GM18498 (cell line): ENCODE data around the gene H2AZ2.
"Not testable (repeated sequence)": the region's sequence is repeated elsewhere in the genome, so short reads cannot be mapped to it uniquely, and the experiment has no call there.

ENCODE experiments used
- ATAC-seq: cut with Tn5 transposase; IDR thresholded peaks from one replicate; pipeline ENCODE4 v1.9.1; 2021; ENCODE audit warnings: mild to moderate bottlenecking, moderate library complexity; ENCODE audit not compliant: unreplicated experiment

The H2AZ2 gene

GRCh38 chr7:44871918-44872317 is 24.0 kb upstream of the H2AZ2 start:
- not testable (repeated sequence) for ATAC-seq

DNA sequence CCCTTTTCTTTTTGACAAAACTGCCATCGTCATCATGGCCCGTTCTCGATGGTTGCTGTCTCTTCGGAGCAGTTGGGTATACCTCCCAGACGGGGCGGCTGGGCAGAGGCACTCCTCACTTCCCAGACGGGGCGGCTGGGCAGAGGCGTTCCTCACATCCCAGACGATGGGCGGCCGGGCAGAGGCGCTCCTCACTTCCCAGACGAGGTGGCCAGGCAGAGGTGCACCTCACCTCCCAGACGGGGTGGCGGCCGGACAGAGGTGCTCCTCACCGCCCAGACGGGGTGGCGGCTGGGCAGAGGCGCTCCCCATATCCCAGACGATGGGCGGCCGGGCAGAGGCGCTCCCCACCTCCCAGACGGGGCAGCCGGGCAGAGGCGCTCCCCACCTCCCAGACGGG is 22.9 kb upstream of the H2AZ2 start:
- ATAC-seq = not testable (repeated sequence)

- not testable (repeated sequence) for ATAC-seq
Observed at GRCh38 chr7:44870336-44870735, 22.4 kb upstream of the H2AZ2 start.

DNA sequence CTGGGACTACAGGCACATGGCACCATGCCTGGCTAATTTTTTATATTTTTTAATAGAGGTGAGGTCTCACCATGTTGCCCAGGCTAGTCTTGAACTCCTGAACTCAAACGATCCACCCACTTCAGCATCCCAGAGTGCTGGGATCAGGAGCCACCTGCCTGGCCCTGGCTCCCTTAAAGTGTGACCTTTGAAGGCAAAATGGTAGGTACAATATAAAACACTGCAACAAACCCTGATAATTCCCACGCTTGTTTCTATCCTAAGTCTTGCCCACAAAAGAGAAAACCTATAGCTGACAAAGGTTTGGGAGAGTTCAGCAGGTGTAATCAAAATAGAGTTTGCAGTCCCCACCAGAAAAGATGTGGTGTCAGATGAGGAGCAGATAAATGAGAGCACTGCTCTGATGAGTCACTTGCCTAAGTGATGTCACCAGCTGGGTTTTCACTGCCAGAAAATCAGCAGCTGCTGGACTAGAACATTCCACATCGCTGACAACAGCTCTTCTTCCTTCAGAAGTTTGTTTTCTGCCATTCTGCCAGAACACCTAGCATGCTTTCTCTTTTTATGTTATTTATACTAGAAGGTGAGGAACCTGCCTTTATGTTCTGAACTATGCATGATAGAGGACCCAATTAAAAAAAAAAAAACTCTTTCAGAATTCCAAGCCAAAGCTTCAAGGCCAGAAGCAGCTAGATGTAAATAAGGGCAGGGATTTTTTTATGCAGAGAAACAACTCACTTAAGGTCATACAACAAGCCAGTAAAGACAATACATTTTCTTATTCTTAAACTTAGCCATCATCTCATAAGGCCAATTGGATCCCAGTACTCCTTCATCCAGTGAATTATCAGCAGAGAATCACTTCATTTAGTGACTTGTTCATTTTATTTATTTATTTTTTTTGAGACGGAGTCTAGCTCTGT is 19.4 kb upstream of the H2AZ2 start:
- ATAC-seq = no peak

- ATAC-seq = not testable (repeated sequence)
Observed at GRCh38 chr7:44861949-44862348, 14.1 kb upstream of the H2AZ2 start.

DNA sequence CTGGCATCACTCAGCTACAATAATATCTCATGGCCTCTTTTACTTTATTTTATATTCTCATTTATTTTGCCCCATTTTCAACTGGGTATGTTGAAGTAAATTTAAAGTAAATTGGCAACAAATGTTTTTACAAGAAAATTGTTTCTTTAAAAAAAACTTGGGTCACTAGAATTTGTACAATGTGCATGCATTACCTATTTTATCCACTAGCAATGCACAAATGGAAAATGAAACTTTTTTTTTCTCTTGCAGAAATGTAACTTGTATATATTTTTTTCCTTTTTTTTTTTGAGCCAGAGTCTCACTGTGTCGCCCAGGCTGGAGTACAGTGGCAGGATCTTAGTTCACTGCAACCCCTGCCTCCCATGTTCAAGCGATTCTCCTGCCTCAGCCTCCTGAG is 10.3 kb upstream of the H2AZ2 start:
- no peak for ATAC-seq

DNA sequence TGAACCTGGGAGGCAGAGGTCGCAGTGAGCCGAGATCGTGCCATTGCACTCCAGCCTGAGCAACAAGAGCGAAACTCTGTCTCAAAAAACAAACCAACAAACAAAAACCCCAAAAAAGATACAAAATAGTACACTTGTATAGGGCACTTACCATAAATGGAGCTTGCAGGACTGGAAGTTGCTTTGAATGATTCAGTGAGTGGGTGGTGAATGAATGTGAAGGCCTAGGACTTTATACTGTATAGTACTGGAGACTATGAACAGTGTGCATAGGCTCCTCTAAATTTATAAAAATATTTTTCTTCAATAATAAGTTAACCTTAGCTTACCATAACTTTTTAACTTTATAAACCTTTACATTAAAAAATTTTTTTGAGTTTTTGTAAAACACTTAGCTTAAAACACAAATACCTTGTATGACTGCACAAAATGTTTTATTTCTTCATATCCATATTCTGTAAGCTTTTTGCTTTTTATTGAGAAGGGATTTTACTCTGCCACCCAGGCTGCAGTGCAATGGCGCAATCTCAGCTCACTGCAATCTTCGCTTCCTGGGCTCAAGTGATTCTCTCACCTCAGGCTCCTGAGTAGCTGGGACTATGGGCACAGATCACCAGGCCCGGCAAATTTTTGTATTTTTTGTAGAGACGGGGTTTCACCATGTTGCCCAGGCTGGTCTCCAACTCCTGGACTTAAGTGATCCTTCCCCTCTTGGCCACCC is 6.9 kb upstream of the H2AZ2 start:
- no peak for ATAC-seq

DNA sequence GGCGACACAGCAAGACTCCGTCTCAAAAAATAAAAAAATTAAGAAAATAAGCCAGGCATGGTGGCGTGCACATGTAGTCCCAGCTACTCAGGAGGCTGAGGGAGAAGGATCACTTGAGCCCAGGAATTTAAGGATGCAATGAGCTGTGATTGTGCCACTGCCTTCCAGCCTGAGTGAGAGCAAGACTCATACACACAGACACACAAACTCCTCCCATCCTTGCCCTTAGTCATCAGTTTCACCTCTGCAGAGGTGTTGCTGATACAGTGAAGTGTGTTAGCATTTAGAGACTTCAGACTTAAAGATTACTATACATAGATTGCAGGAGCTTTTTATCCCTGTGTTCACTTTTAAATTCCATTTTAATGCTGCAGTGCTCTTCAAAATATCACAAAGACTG is 5.5 kb upstream of the H2AZ2 start:
- no peak for ATAC-seq

DNA sequence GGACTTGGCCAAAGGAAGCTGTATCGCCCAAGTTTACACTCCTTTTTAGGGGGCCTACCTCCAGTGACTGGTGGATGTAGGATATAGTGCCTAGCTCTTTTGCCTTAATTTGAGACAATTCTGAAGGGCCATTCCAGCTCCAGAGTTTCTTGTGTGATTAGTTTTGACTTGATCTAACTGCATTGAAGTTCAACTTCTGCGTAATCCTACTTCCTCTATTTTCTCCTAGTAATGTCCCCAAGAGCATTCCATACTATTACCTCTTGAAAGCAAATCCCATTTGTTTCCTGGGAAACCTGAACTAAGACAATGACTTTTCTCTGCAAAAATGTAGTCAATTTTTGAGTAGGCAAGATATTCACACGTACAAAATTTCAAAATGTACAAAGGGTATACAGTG is 4.7 kb upstream of the H2AZ2 start:
- no peak for ATAC-seq

DNA sequence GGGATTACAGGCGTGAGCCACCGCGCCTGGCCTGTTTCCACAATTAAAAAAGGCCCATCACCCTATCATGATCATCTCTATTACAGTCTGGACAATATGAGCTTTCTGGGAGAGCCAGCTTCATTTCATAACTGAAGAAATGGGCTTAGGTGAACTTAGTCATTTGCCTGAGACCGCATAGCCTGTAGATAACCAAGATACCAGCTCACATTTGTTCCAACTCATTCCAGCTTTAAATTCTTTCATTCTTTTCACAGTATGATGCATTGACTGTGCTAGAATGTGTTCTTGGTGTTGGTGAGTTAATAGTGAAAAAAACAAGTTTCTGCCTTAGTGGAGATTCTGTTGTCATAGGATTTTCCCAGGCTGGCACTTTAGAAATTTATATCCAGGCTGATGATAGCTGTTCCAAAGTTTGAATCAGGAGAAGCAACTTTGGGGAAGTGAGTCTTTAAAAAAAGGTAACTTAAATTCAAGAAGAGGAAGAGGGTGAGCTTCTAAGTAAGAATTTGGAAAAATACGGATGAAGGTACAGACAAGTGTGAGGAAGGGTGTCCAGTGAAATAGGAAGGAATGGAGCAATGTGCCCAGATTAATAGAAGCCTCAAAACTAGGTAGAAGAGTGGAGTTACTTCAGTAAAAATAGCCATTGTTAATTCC is 2.1 kb upstream of the H2AZ2 start:
- ATAC-seq = no peak

GRCh38 chr7:44849259-44849884 is 1.5 kb upstream of the H2AZ2 start:
- no peak for ATAC-seq

GRCh38 chr7:44847509-44847919 is 373 bp downstream of the H2AZ2 start:
- ATAC-seq = peak; percentile 72

- ATAC-seq = no peak
Observed at GRCh38 chr7:44846816-44847508, 925 bp downstream of the H2AZ2 start.

DNA sequence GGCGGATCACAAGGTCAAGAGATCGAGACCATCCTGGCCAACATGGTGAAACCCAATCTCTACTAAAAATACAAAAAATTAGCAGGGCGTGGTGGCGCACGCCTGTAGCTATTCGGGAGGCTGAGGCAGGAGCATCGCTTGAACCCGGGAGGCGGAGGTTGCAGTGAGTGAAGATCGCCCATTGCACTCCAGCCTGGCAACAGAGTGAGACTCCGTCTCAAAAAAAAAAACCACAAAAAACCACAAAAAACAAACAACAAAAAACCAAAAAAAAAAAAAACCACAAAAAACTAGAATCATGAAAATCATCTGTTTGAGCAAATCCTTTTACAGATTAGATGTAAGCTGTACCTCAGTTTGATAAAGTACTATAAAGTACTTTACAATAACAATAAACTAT is 1.5 kb downstream of the H2AZ2 start:
- not testable (repeated sequence) for ATAC-seq

DNA sequence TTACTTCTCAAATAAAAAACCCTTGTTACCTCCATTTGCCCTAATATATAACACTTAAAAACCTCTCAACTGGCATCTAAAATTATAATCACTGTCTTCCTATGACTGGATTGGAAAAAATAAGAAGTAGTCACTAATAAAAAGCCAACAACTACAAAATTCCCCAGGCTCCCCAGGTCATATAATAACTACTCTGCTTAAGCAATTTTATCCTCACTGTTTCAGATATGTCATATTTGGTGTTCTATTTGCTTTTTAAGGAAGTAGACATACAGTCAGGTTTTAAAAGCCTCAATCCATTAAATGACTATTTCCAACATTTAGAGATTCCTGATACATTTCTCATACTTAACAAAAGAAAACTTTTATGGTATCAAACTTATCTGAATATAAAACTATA is 2.4 kb downstream of the H2AZ2 start:
- no peak for ATAC-seq

DNA sequence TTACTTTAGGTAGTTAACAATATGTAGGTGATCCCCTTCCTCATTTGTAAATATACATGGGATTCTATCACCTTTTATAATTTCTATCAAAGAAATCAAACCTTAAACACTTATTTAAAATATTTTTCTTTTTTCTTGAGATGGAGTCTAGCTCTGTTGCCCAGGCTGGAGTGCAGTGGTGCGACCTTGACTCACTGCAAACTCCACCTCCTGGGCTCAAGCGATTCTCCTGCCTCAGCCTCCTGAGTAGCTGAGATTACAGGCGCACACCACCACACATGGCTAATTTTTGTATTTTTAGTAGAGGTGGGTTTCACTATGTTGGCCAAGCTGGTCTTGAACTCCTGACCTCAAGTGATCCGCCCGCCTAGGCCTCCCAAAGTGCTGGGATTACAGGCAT is 4.4 kb downstream of the H2AZ2 start:
- not testable (repeated sequence) for ATAC-seq

DNA sequence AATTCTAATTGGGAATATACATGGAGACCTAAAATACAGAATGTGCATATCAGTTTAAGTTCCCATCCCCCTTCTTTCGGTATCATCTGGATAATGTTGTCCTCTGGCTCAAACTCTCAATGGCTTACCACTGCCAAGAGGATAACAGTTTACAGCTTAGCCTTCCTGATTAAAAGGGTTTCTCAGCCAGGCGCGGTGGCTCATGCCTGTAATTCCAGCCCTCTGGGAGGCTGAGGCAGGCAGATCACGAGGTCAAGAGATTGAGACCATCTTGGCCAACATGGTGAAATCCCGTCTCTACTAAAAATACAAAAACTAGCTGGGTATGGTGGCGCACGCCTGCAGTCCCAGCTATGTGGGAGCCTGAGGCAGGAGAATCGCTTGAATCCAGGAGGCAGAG is 5.2 kb downstream of the H2AZ2 start:
- ATAC-seq = not testable (repeated sequence)

DNA sequence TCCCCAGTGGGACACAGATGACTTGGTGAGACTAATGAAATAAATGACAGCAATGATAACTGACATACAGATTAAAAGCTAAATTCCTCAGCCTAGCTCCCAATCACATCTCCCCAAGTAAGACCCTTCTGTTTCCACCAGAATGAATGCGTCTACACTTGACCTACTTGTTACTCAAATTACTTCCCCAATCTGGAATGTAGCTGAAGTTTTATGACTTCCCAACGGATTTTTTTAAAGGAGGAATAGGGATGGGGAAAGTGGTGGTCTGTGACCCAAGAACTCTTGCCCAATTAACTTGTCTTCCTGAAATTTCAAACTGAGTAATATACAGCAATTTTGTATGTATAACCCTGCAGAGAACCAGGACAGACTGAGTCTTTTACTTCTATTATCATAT is 9.1 kb downstream of the H2AZ2 start:
- no peak for ATAC-seq

DNA sequence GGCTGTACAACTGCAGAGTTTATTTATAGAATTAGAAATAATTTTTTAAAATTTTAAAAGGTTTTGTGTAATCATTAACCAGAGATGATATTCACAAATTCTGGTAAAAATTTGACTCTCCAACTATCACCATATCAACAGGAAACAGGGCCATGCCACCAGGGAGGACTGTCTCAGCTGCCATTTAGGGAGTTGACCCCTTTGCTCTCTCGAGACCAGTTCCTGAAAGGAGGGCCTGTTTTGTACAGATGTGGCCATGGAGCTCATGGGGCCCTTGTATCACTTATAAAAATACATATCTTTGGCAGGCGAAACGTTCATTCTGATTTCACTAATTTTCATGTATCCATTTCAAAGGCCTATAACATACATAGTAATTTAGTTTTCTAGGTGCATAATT is 20.3 kb downstream of the H2AZ2 start:
- no peak for ATAC-seq

- ATAC-seq = no peak
Observed at GRCh38 chr7:44824894-44825526, 22.9 kb downstream of the H2AZ2 start.
